Brain microvascular endothelial cell (primary cell): ENCODE data around the gene PCDHGB6.
"Not testable (repeated sequence)": the region's sequence is repeated elsewhere in the genome, so short reads cannot be mapped to it uniquely, and the experiment has no call there.

Experiments used
- DNase-seq: peaks from one replicate; pipeline ENCODE4 v3.0.0-alpha.2; 2020
- H3K27ac ChIP-seq: fragments of 250-450 bp; sonication (Bioruptor Pico); 2 replicates; pipeline ENCODE4 v1.5.1; 2020; ENCODE audit warnings: mild to moderate bottlenecking, moderate library complexity
- H3K27me3 ChIP-seq: fragments of 250-450 bp; sonication (Bioruptor Pico); replicated peaks from 2 replicates; pipeline ENCODE4 v1.5.1; 2020; ENCODE audit warnings: mild to moderate bottlenecking
- H3K36me3 ChIP-seq: fragments of 250-450 bp; sonication (Bioruptor Pico); replicated peaks from 2 replicates; pipeline ENCODE4 v1.5.1; 2020; ENCODE audit warnings: mild to moderate bottlenecking
- H3K4me3 ChIP-seq: 2 replicates; pipeline ENCODE4 v1.5.1; 2011; ENCODE audit warnings: low read depth, mild to moderate bottlenecking, control low read depth, low read length, moderate library complexity
- CTCF ChIP-seq: IDR thresholded peaks from 2 replicates; pipeline ENCODE4 v1.5.1; 2011; ENCODE audit warnings: low read depth, mild to moderate bottlenecking, moderate library complexity, low read length, control low read depth, inconsistent platforms; ENCODE audit errors: missing control alignments
- in situ Hi-C: cut with HindIII; loops from 2 replicates; pipeline ENCODE4 v1.10.0; 2017; ENCODE audit warnings: low sequenced_read_pairs, low pct_ligation_motif_present

Gene PCDHGB6

GRCh38 chr5:141427783-141428426 is 20.1 kb downstream of the PCDHGB6 start:
- Histone ChIP-seq H3K36me3 (no peaks in the 10 kb centered on the region), H3K4me3 (no peak overlapping the region), H3K27me3 (no peaks in the 10 kb centered on the region), H3K27ac (no peak overlapping the region)
- in situ Hi-C loops, result no loop called here
- DNase-seq, result no peak
- no peak for TF ChIP-seq CTCF

GRCh38 chr5:141430332-141431113 is 22.7 kb downstream of the PCDHGB6 start, which contains the start of gene PCDHGA12:
Gene PCDHGA12 (plus strand): TSS chr5:141430507. CDS start chr5:141430760, 253 bp downstream.
- H3K27me3 ChIP-seq, result no peaks in the 10 kb centered on the region
- DNase-seq, result peak; percentile 87
- in situ Hi-C loops, result no loop called here
- peak within 1 kb of the TSS; percentile 55 for H3K4me3 ChIP-seq
- H3K27ac ChIP-seq, result peak within 1 kb of the TSS; percentile 15
- peak; percentile 76 for TF ChIP-seq CTCF
- H3K36me3 ChIP-seq, result no peaks in the 10 kb centered on the region

- H3K27ac ChIP-seq, result no peak overlapping the region
- no peak for DNase-seq
- peak overlapping the region; percentile 55 for H3K4me3 ChIP-seq
- H3K36me3 ChIP-seq, result no peaks in the 10 kb centered on the region
- H3K27me3 ChIP-seq, result no peaks in the 10 kb centered on the region
- in situ Hi-C loops, result no loop called here
- no peak for TF ChIP-seq CTCF
Measured at GRCh38 chr5:141431286-141431685, 23.5 kb downstream of the PCDHGB6 start.

- DNase-seq, H3K27ac ChIP-seq, H3K4me3 ChIP-seq, in situ Hi-C loops, H3K36me3 ChIP-seq, H3K27me3 ChIP-seq: not testable (repeated sequence)
Measured at GRCh38 chr5:141432308-141432707, 24.5 kb downstream of the PCDHGB6 start.

GRCh38 chr5:141432726-141433125 is 24.9 kb downstream of the PCDHGB6 start:
- in situ Hi-C loops, result not testable (repeated sequence)

GRCh38 chr5:141434006-141434405 is 26.2 kb downstream of the PCDHGB6 start:
- in situ Hi-C loops, result no loop called here
- H3K27me3 ChIP-seq, result no peaks in the 10 kb centered on the region
- no peak for TF ChIP-seq CTCF
- no peak overlapping the region for H3K27ac ChIP-seq
- no peaks in the 10 kb centered on the region for H3K36me3 ChIP-seq
- DNase-seq, result no peak
- no peak overlapping the region for H3K4me3 ChIP-seq

More at GRCh38 chr5:141432726-141433125, 24.9 kb downstream of the PCDHGB6 start:
- H3K27me3 ChIP-seq, DNase-seq, H3K36me3 ChIP-seq, H3K4me3 ChIP-seq, H3K27ac ChIP-seq: not testable (repeated sequence)

GRCh38 chr5:141437221-141437620 is 29.4 kb downstream of the PCDHGB6 start:
- Histone ChIP-seq H3K4me3 (no peak overlapping the region), H3K27me3 (no peaks in the 10 kb centered on the region), H3K27ac (no peak overlapping the region), H3K36me3 (no peaks in the 10 kb centered on the region)
- DNase-seq, result no peak
- in situ Hi-C loops, result no loop called here
- no peak for TF ChIP-seq CTCF
